Dendritic cell treated with granulocyte-macrophage colony-stimulating factor and Interleukin-4, amounts not matched to agents 40 ng/mL and 50 ng/mL, for 4 days (primary cell): ENCODE results near the gene CBS.
"Not testable (repeated sequence)": the region's sequence is repeated elsewhere in the genome, so short reads cannot be mapped to it uniquely, and the experiment has no call there.

Experiments
- H3K27ac Mint-ChIP-seq: one replicate; pipeline ENCODE4 v1.8.0; 2022; ENCODE audit warnings: mild to moderate bottlenecking, mixed read lengths
- H3K27me3 Mint-ChIP-seq: one replicate; pipeline ENCODE4 v1.8.0; 2022; ENCODE audit warnings: mild to moderate bottlenecking, mixed read lengths
- H3K36me3 Mint-ChIP-seq: one replicate; pipeline ENCODE4 v1.8.0; 2022; ENCODE audit warnings: low read depth, mixed read lengths
- H3K4me1 Mint-ChIP-seq: one replicate; pipeline ENCODE4 v1.8.0; 2022; ENCODE audit warnings: low read depth, mixed read lengths
- H3K4me3 Mint-ChIP-seq: one replicate; pipeline ENCODE4 v1.8.0; 2022; ENCODE audit warnings: mild to moderate bottlenecking, moderate library complexity, mixed read lengths
- H3K9me3 Mint-ChIP-seq: one replicate; pipeline ENCODE4 v1.8.0; 2022; ENCODE audit warnings: mixed read lengths
- intact Hi-C: fragments of 100-400 bp; cut with micrococcal nuclease; formaldehyde crosslinking; loops from one replicate; pipeline ENCODE4 v1.15.0; 2022

CBS gene

GRCh38 chr21:43075170-43076022 is at the start of gene CBS:
Gene CBS (minus strand): TSS chr21:43075835. CDS start chr21:43072193, 3,642 bp downstream.
- not testable (repeated sequence) for H3K4me3 Mint-ChIP-seq, H3K4me1 Mint-ChIP-seq

GRCh38 chr21:43115956-43116355 is 40.3 kb upstream of the CBS start:
- H3K36me3 Mint-ChIP-seq, H3K27me3 Mint-ChIP-seq, H3K9me3 Mint-ChIP-seq, intact Hi-C loops, H3K4me3 Mint-ChIP-seq, H3K27ac Mint-ChIP-seq, H3K4me1 Mint-ChIP-seq: not testable (repeated sequence)

More at GRCh38 chr21:43075170-43076022, at the start of gene CBS:
- H3K27me3 Mint-ChIP-seq, H3K27ac Mint-ChIP-seq, intact Hi-C loops, H3K9me3 Mint-ChIP-seq, H3K36me3 Mint-ChIP-seq: not testable (repeated sequence)

GRCh38 chr21:43114483-43114882 is 38.8 kb upstream of the CBS start:
- H3K9me3 Mint-ChIP-seq, H3K27me3 Mint-ChIP-seq, H3K4me1 Mint-ChIP-seq, H3K36me3 Mint-ChIP-seq, H3K27ac Mint-ChIP-seq, H3K4me3 Mint-ChIP-seq, intact Hi-C loops: not testable (repeated sequence)

- H3K4me1 Mint-ChIP-seq, intact Hi-C loops, H3K27me3 Mint-ChIP-seq, H3K4me3 Mint-ChIP-seq, H3K27ac Mint-ChIP-seq, H3K9me3 Mint-ChIP-seq, H3K36me3 Mint-ChIP-seq: not testable (repeated sequence)
Observed at GRCh38 chr21:43109006-43109405, 33.4 kb upstream of the CBS start.

- H3K36me3 Mint-ChIP-seq, H3K4me3 Mint-ChIP-seq, H3K9me3 Mint-ChIP-seq, H3K27ac Mint-ChIP-seq, intact Hi-C loops, H3K4me1 Mint-ChIP-seq, H3K27me3 Mint-ChIP-seq: not testable (repeated sequence)
Observed at GRCh38 chr21:43108177-43108576, 32.5 kb upstream of the CBS start.

GRCh38 chr21:43107794-43108137 is 32.1 kb upstream of the CBS start:
- H3K27me3 Mint-ChIP-seq, H3K4me3 Mint-ChIP-seq, H3K4me1 Mint-ChIP-seq, H3K9me3 Mint-ChIP-seq, H3K36me3 Mint-ChIP-seq, intact Hi-C loops, H3K27ac Mint-ChIP-seq: not testable (repeated sequence)

GRCh38 chr21:43106965-43107793 is 31.5 kb upstream of the CBS start, which contains the start of gene U2AF1:
Gene U2AF1 (minus strand): TSS chr21:43107570. CDS start chr21:43107494, 76 bp downstream.
- Mint-ChIP-seq H3K4me3 (peak within 1 kb of the TSS; percentile 64), H3K27ac (peak within 1 kb of the TSS; percentile 53)
- H3K4me1 Mint-ChIP-seq, H3K9me3 Mint-ChIP-seq, intact Hi-C loops, H3K27me3 Mint-ChIP-seq, H3K36me3 Mint-ChIP-seq: not testable (repeated sequence)

- H3K27me3 Mint-ChIP-seq, H3K4me1 Mint-ChIP-seq, H3K36me3 Mint-ChIP-seq, intact Hi-C loops, H3K9me3 Mint-ChIP-seq, H3K27ac Mint-ChIP-seq, H3K4me3 Mint-ChIP-seq: not testable (repeated sequence)
Observed at GRCh38 chr21:43104642-43105041, 29.0 kb upstream of the CBS start.

- H3K36me3 Mint-ChIP-seq, intact Hi-C loops, H3K4me3 Mint-ChIP-seq, H3K27me3 Mint-ChIP-seq, H3K27ac Mint-ChIP-seq, H3K9me3 Mint-ChIP-seq, H3K4me1 Mint-ChIP-seq: not testable (repeated sequence)
Observed at GRCh38 chr21:43102281-43102680, 26.6 kb upstream of the CBS start.

- H3K27ac Mint-ChIP-seq, H3K27me3 Mint-ChIP-seq, H3K36me3 Mint-ChIP-seq, H3K4me1 Mint-ChIP-seq, H3K4me3 Mint-ChIP-seq, intact Hi-C loops, H3K9me3 Mint-ChIP-seq: not testable (repeated sequence)
Observed at GRCh38 chr21:43101676-43102075, 26.0 kb upstream of the CBS start.

GRCh38 chr21:43101000-43101399 is 25.4 kb upstream of the CBS start:
- H3K4me3 Mint-ChIP-seq, H3K27ac Mint-ChIP-seq, H3K4me1 Mint-ChIP-seq, H3K27me3 Mint-ChIP-seq, H3K36me3 Mint-ChIP-seq, intact Hi-C loops, H3K9me3 Mint-ChIP-seq: not testable (repeated sequence)

GRCh38 chr21:43091979-43092614 is 16.5 kb upstream of the CBS start:
- H3K36me3 Mint-ChIP-seq, H3K4me3 Mint-ChIP-seq, H3K27me3 Mint-ChIP-seq, H3K27ac Mint-ChIP-seq, H3K4me1 Mint-ChIP-seq, H3K9me3 Mint-ChIP-seq, intact Hi-C loops: not testable (repeated sequence)

GRCh38 chr21:43090947-43091346 is 15.3 kb upstream of the CBS start:
- H3K9me3 Mint-ChIP-seq, H3K4me3 Mint-ChIP-seq, intact Hi-C loops, H3K36me3 Mint-ChIP-seq, H3K27me3 Mint-ChIP-seq, H3K27ac Mint-ChIP-seq, H3K4me1 Mint-ChIP-seq: not testable (repeated sequence)

GRCh38 chr21:43089463-43089862 is 13.8 kb upstream of the CBS start:
- H3K9me3 Mint-ChIP-seq, H3K4me3 Mint-ChIP-seq, H3K27ac Mint-ChIP-seq, intact Hi-C loops, H3K27me3 Mint-ChIP-seq, H3K36me3 Mint-ChIP-seq, H3K4me1 Mint-ChIP-seq: not testable (repeated sequence)
